ENCODE measurements around the gene AVEN. TPM values are rescaled to one million over a fixed set of nuclear protein-coding genes. Genes with fewer than 3 reads are reported as not detected.

Gene AVEN
- total and polyA plus RNA-seq, 11 donors: 16.3 to 37.1 (median 21.0) TPM

- ATAC-seq: no peak
- Histone ChIP-seq H3K27ac (no peak overlapping the region), H3K4me1 (peaks cover 0 to 4% (median 0%) of the 10 kb centered on the region in 12 donors), H3K36me3 (no peaks in the 10 kb centered on the region), H3K9me3 (peaks cover 0 to 10% (median 0%) of the 10 kb centered on the region in 12 donors), H3K4me3 (no peak overlapping the region), H3K27me3 (no peaks in the 10 kb centered on the region)
- no peak for DNase-seq
- intact Hi-C loops (cut with DNase I): no loop called here
- 62 to 67% (median 67%) methylated on average over 10 of the region's 10 CpGs for WGBS, 4 donors
- TF ChIP-seq POLR2A (IDR thresholded peaks at IDR 0.05) (no peak), CTCF (IDR thresholded peaks at IDR 0.05) (no peak)
Measured at GRCh38 chr15:33955945-33956344, 83.1 kb downstream of the AVEN start.

GRCh38 chr15:33946152-33946551 is 92.9 kb downstream of the AVEN start:
- TF ChIP-seq POLR2A (IDR thresholded peaks at IDR 0.05) (no peak), CTCF (IDR thresholded peaks at IDR 0.05) (no peak)
- Histone ChIP-seq H3K27ac (no peak overlapping the region), H3K4me3 (no peak overlapping the region), H3K9me3 (no peaks in the 10 kb centered on the region), H3K36me3 (no peaks in the 10 kb centered on the region), H3K27me3 (no peaks in the 10 kb centered on the region), H3K4me1 (no peaks in the 10 kb centered on the region)
- 90 to 100% (median 91%) methylated on average over 1 of the region's 1 CpG for WGBS, 4 donors
- ATAC-seq: no peak
- DNase-seq: no peak
- intact Hi-C loops (cut with DNase I): no loop called here

- Histone ChIP-seq H3K36me3 (no peaks in the 10 kb centered on the region), H3K4me1 (no peaks in the 10 kb centered on the region), H3K4me3 (no peak overlapping the region), H3K9me3 (no peaks in the 10 kb centered on the region), H3K27ac (no peak overlapping the region), H3K27me3 (no peaks in the 10 kb centered on the region)
- intact Hi-C loops (cut with DNase I): no loop called here
- ATAC-seq: no peak
- TF ChIP-seq POLR2A (IDR thresholded peaks at IDR 0.05): no peak
- no peak for TF ChIP-seq CTCF (IDR thresholded peaks at IDR 0.05)
- DNase-seq: no peak
- 87 to 94% (median 89%) methylated on average over 4 of the region's 4 CpGs for WGBS, 4 donors
Measured at GRCh38 chr15:33941279-33942063, 97.5 kb downstream of the AVEN start.

- Histone ChIP-seq H3K4me1 (peaks cover 0 to 6% (median 0%) of the 10 kb centered on the region in 12 donors), H3K9me3 (no peaks in the 10 kb centered on the region), H3K27me3 (no peaks in the 10 kb centered on the region), H3K27ac (no peak overlapping the region), H3K4me3 (no peak overlapping the region), H3K36me3 (no peaks in the 10 kb centered on the region)
- no peak for ATAC-seq
- no peak for DNase-seq
- no peak for TF ChIP-seq CTCF (IDR thresholded peaks at IDR 0.05)
- TF ChIP-seq POLR2A (IDR thresholded peaks at IDR 0.05): no peak
- WGBS, 4 donors: 89 to 96% (median 90%) methylated on average over 5 of the region's 5 CpGs
- intact Hi-C loops (cut with DNase I): no loop called here
Measured at GRCh38 chr15:33934921-33935320, 104.1 kb downstream of the AVEN start.

Measured in heart left ventricle (tissue), 16 donors.